Peyer's patch (tissue), 4 donors: Measurements from ENCODE around the gene ITK.

Experiments used
- CTCF ChIP-seq, 6 experiments: fragments of 450-650 bp in 4 of 6; fragments of 200-600 bp in 2 of 6; sonication (generic) in 1 of 6; IDR thresholded peaks; one replicate each; pipeline ENCODE4 v1.5.1; 2017 to 2019; ENCODE audit warnings: antibody characterized with exemption in 6 of 6, mild to moderate bottlenecking in 3 of 6, moderate library complexity in 1 of 6
- POLR2A ChIP-seq, 2 donors: fragments of 450-650 bp; IDR thresholded peaks; one replicate each; pipeline ENCODE4 v1.5.1; 2017; ENCODE audit warnings: antibody characterized with exemption in 2 of 2, mild to moderate bottlenecking in 2 of 2, moderate library complexity in 2 of 2

GRCh38 chr5:157270771-157271170, 90.1 kb downstream of the ITK start:
- TF ChIP-seq POLR2A (IDR thresholded peaks at IDR 0.05): no peak
- TF ChIP-seq CTCF (IDR thresholded peaks at IDR 0.05): no peak
